Activated naive CD8-positive, alpha-beta T cell treated with anti-CD3 and anti-CD28 coated beads, Interleukin-2, amount 10 ng/mL, durations not matched to agents 7 days and 5 days (primary cell): ENCODE measurements around the gene SSPN. TPM values are rescaled to one million over a fixed set of nuclear protein-coding genes. Genes with fewer than 3 reads are reported as not detected.

Experiments used
- ATAC-seq: fragments of 150-1000 bp; cut with Tn5 transposase; one replicate; pipeline ENCODE4 v1.10.0; 2021; ENCODE audit warnings: low read depth, moderate library complexity
- POLR2A ChIA-PET: fragments of 350-600 bp; sonication (Branson Sonifier 250); formaldehyde crosslinking; loops from one replicate; lab custom pipeline; 2021; ENCODE audit warnings: antibody characterized with exemption; lab: Charles Lee
- DNase-seq: peaks from one replicate; pipeline ENCODE4 v3.0.0; 2021
- H3K27ac Mint-ChIP-seq: one replicate; pipeline ENCODE4 v1.8.0; 2022; ENCODE audit warnings: mild to moderate bottlenecking, mixed read lengths
- H3K27me3 Mint-ChIP-seq: one replicate; pipeline ENCODE4 v1.8.0; 2022; ENCODE audit warnings: mild to moderate bottlenecking, moderate library complexity, mixed read lengths
- H3K36me3 Mint-ChIP-seq: one replicate; pipeline ENCODE4 v1.8.0; 2021; ENCODE audit warnings: mild to moderate bottlenecking, mixed read lengths
- H3K4me1 Mint-ChIP-seq: one replicate; pipeline ENCODE4 v1.8.0; 2021; ENCODE audit warnings: mixed read lengths
- H3K4me3 Mint-ChIP-seq: one replicate; pipeline ENCODE4 v1.8.0; 2022; ENCODE audit warnings: mild to moderate bottlenecking, moderate library complexity, mixed read lengths
- H3K9me3 Mint-ChIP-seq: one replicate; pipeline ENCODE4 v1.8.0; 2021; ENCODE audit warnings: mixed read lengths
- total RNA-seq, 2 experiments: library from RNA; stranded (reverse); gene quantifications; one replicate each; pipeline ENCODE4 v1.2.3, GENCODE V29; 2021

Gene SSPN, protein sequence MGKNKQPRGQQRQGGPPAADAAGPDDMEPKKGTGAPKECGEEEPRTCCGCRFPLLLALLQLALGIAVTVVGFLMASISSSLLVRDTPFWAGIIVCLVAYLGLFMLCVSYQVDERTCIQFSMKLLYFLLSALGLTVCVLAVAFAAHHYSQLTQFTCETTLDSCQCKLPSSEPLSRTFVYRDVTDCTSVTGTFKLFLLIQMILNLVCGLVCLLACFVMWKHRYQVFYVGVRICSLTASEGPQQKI
- not detected for total RNA-seq

DNA sequence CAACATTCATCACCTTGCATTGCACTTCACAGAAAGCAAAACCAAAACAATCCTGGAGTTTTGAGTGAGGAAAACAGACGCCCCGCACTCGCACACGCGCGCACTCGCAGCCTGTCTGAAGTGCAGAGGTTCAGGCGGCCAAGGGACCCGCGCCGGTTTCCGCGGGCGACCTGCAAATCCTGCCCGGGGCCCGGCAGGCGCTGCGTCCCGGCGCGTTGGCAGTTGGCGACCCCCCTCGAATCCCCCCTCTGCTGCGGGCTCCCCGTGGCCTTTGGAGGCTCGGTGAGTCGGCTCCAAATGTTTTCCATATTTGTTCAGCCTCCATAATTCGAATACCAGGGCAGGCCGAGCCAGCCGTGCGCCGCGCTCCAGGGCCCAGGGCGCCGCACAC lies at the start of gene SSPN:
TSS of gene SSPN (plus strand) at position 324 of the 391 bp plus-strand sequence. CDS start 100 bp downstream, outside the sequence.
- no peak within 1 kb of the TSS for H3K27ac Mint-ChIP-seq

DNA sequence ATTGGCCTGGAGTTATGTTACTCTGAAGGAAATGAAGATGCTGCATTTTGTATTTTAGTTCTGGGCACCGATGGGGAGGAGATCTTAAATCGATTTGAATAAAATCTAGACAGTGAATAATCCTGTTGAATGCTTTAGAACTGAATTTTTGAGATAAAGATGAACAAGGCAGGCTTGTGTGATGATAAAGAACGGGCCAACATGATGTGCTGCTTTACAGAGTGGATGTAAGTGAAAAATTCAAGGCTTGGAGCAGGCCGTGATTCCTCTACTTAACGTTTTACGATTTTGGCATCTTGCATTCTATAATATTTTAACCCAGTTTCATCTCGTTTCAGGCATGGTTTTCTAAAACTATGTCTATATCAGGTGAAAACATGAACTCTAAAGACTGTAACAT lies 47.1 kb upstream of the SSPN start:
- no peak overlapping the region for H3K4me3 Mint-ChIP-seq
- POLR2A ChIA-PET: no interaction called here
- no peak for ATAC-seq
- H3K27ac Mint-ChIP-seq: no peak overlapping the region
- H3K36me3 Mint-ChIP-seq: no peaks in the 10 kb centered on the region
- no peak for DNase-seq
- H3K9me3 Mint-ChIP-seq: no peaks in the 10 kb centered on the region
- H3K27me3 Mint-ChIP-seq: peaks cover 15% of the 10 kb centered on the region
- H3K4me1 Mint-ChIP-seq: no peaks in the 10 kb centered on the region

More for the DNA sequence above, at the start of gene SSPN:
- peak; percentile 58 for ATAC-seq
- Mint-ChIP-seq H3K9me3 (no peaks in the 10 kb centered on the region), H3K4me1 (peaks cover 5% of the 10 kb centered on the region), H3K27me3 (peaks cover 75% of the 10 kb centered on the region), H3K36me3 (no peaks in the 10 kb centered on the region), H3K4me3 (peak within 1 kb of the TSS; percentile 79)
- POLR2A ChIA-PET: no interaction called here
- peak; percentile 39 for DNase-seq

DNA sequence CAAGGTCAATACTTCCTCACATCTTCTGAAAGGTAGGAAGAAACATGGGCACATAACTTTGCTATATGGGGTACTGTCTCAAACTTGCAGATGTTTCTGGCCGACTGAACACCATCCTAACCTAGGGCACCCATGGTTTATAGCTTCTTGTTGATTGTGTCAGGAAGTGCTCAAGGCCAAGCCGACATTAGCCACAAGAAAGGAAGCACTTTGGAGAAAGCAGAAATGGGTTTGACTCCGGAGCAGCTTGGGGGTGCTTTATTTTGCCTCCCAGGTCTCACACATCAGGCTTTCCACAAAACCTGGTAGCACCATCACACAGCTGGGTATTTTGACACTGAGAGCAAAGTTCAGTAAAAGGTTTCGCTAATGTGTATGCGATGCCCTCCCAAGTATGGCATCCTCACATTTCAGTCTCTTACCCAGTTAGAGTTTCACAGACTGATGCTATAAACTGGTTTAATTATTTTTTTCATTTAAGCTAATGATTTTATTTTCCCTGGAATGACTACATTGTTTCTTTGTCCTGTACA lies 45.3 kb upstream of the SSPN start:
- no peak for DNase-seq
- H3K4me1 Mint-ChIP-seq: no peaks in the 10 kb centered on the region
- no peak for ATAC-seq
- peaks cover 15% of the 10 kb centered on the region for H3K27me3 Mint-ChIP-seq
- POLR2A ChIA-PET: no interaction called here
- no peaks in the 10 kb centered on the region for H3K36me3 Mint-ChIP-seq
- H3K9me3 Mint-ChIP-seq: no peaks in the 10 kb centered on the region
- no peak overlapping the region for H3K4me3 Mint-ChIP-seq
- H3K27ac Mint-ChIP-seq: no peak overlapping the region

- H3K4me1 Mint-ChIP-seq: no peaks in the 10 kb centered on the region
- no peaks in the 10 kb centered on the region for H3K9me3 Mint-ChIP-seq
- H3K4me3 Mint-ChIP-seq: no peak overlapping the region
- no peak for ATAC-seq
- POLR2A ChIA-PET: no interaction called here
- no peak overlapping the region for H3K27ac Mint-ChIP-seq
- H3K36me3 Mint-ChIP-seq: no peaks in the 10 kb centered on the region
- peaks cover 19% of the 10 kb centered on the region for H3K27me3 Mint-ChIP-seq
- no peak for DNase-seq
Measured at GRCh38 chr12:26150736-26151450, 44.5 kb upstream of the SSPN start.

- no peak overlapping the region for H3K27ac Mint-ChIP-seq
- H3K36me3 Mint-ChIP-seq: no peaks in the 10 kb centered on the region
Measured at GRCh38 chr12:26152507-26153102, 42.8 kb upstream of the SSPN start.

GRCh38 chr12:26153421-26154154 lies 41.8 kb upstream of the SSPN start:
- no peaks in the 10 kb centered on the region for H3K4me1 Mint-ChIP-seq
- H3K4me3 Mint-ChIP-seq: no peak overlapping the region
- POLR2A ChIA-PET: no interaction called here
- no peaks in the 10 kb centered on the region for H3K36me3 Mint-ChIP-seq
- H3K9me3 Mint-ChIP-seq: no peaks in the 10 kb centered on the region
- peaks cover 18% of the 10 kb centered on the region for H3K27me3 Mint-ChIP-seq
- ATAC-seq (no peak), DNase-seq (no peak)
- H3K27ac Mint-ChIP-seq: no peak overlapping the region

More at GRCh38 chr12:26152507-26153102, 42.8 kb upstream of the SSPN start:
- DNase-seq (no peak), ATAC-seq (no peak)
- Mint-ChIP-seq H3K4me3 (no peak overlapping the region), H3K27me3 (peaks cover 19% of the 10 kb centered on the region), H3K9me3 (no peaks in the 10 kb centered on the region), H3K4me1 (no peaks in the 10 kb centered on the region)
- POLR2A ChIA-PET: no interaction called here

GRCh38 chr12:26156201-26156871 lies 39.0 kb upstream of the SSPN start:
- POLR2A ChIA-PET: no interaction called here
- H3K4me3 Mint-ChIP-seq: no peak overlapping the region
- no peaks in the 10 kb centered on the region for H3K9me3 Mint-ChIP-seq
- no peaks in the 10 kb centered on the region for H3K36me3 Mint-ChIP-seq
- no peak overlapping the region for H3K27ac Mint-ChIP-seq
- peaks cover 22% of the 10 kb centered on the region for H3K27me3 Mint-ChIP-seq
- no peaks in the 10 kb centered on the region for H3K4me1 Mint-ChIP-seq
- ATAC-seq (no peak), DNase-seq (no peak)

GRCh38 chr12:26157001-26157400 lies 38.4 kb upstream of the SSPN start:
- POLR2A ChIA-PET: no interaction called here
- Mint-ChIP-seq H3K27ac (no peak overlapping the region), H3K27me3 (peaks cover 22% of the 10 kb centered on the region)

DNA sequence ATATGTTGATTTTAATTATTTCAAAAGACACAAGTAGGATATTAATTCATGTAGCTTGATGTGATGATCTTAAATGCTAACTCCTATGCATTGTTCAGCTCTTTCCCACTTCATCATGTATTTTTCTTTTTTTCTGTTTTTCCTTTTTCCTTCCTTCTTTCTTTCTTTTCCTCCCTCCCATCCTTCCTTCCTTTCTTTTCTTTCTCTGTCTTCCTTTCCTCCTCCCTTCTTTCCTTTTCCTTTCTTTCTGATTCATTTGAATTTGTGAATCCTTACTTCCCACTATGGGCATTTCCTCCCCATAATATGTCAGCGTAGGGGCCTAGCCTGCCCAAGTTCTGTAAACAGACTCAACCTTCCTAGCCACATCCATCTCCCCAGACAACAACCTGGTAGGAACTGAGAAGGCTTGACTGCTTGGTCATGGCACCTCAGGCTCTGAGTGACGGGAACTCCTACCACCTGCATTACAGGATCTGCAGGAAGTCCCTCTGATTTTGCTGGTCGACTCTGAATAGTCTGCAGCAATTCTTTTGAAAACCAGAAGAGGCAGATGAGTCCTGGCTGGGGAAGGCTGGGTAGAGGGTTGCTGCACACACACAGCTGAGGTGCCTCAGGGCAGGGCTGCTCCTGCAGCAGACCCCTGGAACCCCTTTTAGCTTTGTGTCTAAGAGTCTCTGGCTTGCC lies 37.2 kb upstream of the SSPN start:
- H3K4me3 Mint-ChIP-seq: no peak overlapping the region
- H3K27me3 Mint-ChIP-seq: peaks cover 15% of the 10 kb centered on the region
- H3K4me1 Mint-ChIP-seq: no peaks in the 10 kb centered on the region
- POLR2A ChIA-PET: no interaction called here
- H3K9me3 Mint-ChIP-seq: no peaks in the 10 kb centered on the region
- H3K36me3 Mint-ChIP-seq: no peaks in the 10 kb centered on the region
- H3K27ac Mint-ChIP-seq: no peak overlapping the region
- no peak for ATAC-seq
- no peak for DNase-seq

More at GRCh38 chr12:26157001-26157400, 38.4 kb upstream of the SSPN start:
- Mint-ChIP-seq H3K4me3 (no peak overlapping the region), H3K36me3 (no peaks in the 10 kb centered on the region), H3K9me3 (no peaks in the 10 kb centered on the region), H3K4me1 (no peaks in the 10 kb centered on the region)
- no peak for DNase-seq
- ATAC-seq: no peak

- no peaks in the 10 kb centered on the region for H3K9me3 Mint-ChIP-seq
- DNase-seq (no peak), ATAC-seq (no peak)
- POLR2A ChIA-PET: no interaction called here
- no peak overlapping the region for H3K4me3 Mint-ChIP-seq
- H3K36me3 Mint-ChIP-seq: no peaks in the 10 kb centered on the region
- no peak overlapping the region for H3K27ac Mint-ChIP-seq
- no peaks in the 10 kb centered on the region for H3K4me1 Mint-ChIP-seq
- peaks cover 8% of the 10 kb centered on the region for H3K27me3 Mint-ChIP-seq
Measured at GRCh38 chr12:26162174-26162573, 33.2 kb upstream of the SSPN start.

- Mint-ChIP-seq H3K4me1 (no peaks in the 10 kb centered on the region), H3K27me3 (peaks cover 15% of the 10 kb centered on the region), H3K9me3 (no peaks in the 10 kb centered on the region), H3K36me3 (no peaks in the 10 kb centered on the region), H3K27ac (no peak overlapping the region), H3K4me3 (no peak overlapping the region)
- POLR2A ChIA-PET: no interaction called here
- DNase-seq: no peak
- ATAC-seq: no peak
Measured at GRCh38 chr12:26162905-26163304, 32.5 kb upstream of the SSPN start.

- Mint-ChIP-seq H3K27me3 (peaks cover 23% of the 10 kb centered on the region), H3K9me3 (no peaks in the 10 kb centered on the region), H3K4me1 (no peaks in the 10 kb centered on the region), H3K27ac (no peak overlapping the region), H3K4me3 (no peak overlapping the region), H3K36me3 (no peaks in the 10 kb centered on the region)
- POLR2A ChIA-PET: no interaction called here
- DNase-seq: no peak
- ATAC-seq: no peak
Measured at GRCh38 chr12:26164118-26164517, 31.3 kb upstream of the SSPN start.
